UCSD-AML1 (cell line): ENCODE results near the gene MYBPC1.
"Not testable (repeated sequence)": the region's sequence is repeated elsewhere in the genome, so short reads cannot be mapped to it uniquely, and the experiment has no call there.

Experiments
- DNase-seq: peaks from one replicate; lab custom pipeline; 2025; ENCODE audit not compliant: unreplicated experiment; lab: John Stamatoyannopoulos, UW

Gene MYBPC1

GRCh38 chr12:101594700-101595099 lies at the start of gene MYBPC1:
Gene MYBPC1, plus strand, starts transcription at chr12:101594971. Its CDS starts 100 bp downstream, at chr12:101595071.
- no peak for DNase-seq

GRCh38 chr12:101551362-101552114 lies 43.2 kb upstream of the MYBPC1 start:
- DNase-seq: no peak

- DNase-seq: no peak
Measured at GRCh38 chr12:101552277-101552676, 42.5 kb upstream of the MYBPC1 start.

GRCh38 chr12:101557094-101557493 lies 37.7 kb upstream of the MYBPC1 start:
- DNase-seq: no peak

GRCh38 chr12:101558726-101559125 lies 36.0 kb upstream of the MYBPC1 start:
- not testable (repeated sequence) for DNase-seq

GRCh38 chr12:101563212-101563611 lies 31.6 kb upstream of the MYBPC1 start:
- DNase-seq: no peak

- no peak for DNase-seq
Measured at GRCh38 chr12:101564912-101565311, 29.9 kb upstream of the MYBPC1 start.

GRCh38 chr12:101566318-101566717 lies 28.5 kb upstream of the MYBPC1 start:
- no peak for DNase-seq

GRCh38 chr12:101567918-101568317 lies 26.9 kb upstream of the MYBPC1 start:
- no peak for DNase-seq

- no peak for DNase-seq
Measured at GRCh38 chr12:101570047-101570446, 24.7 kb upstream of the MYBPC1 start.

GRCh38 chr12:101571105-101571504 lies 23.7 kb upstream of the MYBPC1 start:
- DNase-seq: no peak

GRCh38 chr12:101573743-101574142 lies 21.0 kb upstream of the MYBPC1 start:
- DNase-seq: no peak

- no peak for DNase-seq
Measured at GRCh38 chr12:101578417-101578816, 16.4 kb upstream of the MYBPC1 start.

- no peak for DNase-seq
Measured at GRCh38 chr12:101581190-101581589, 13.6 kb upstream of the MYBPC1 start.

GRCh38 chr12:101582937-101583336 lies 11.8 kb upstream of the MYBPC1 start:
- DNase-seq: no peak

GRCh38 chr12:101590383-101590782 lies 4.4 kb upstream of the MYBPC1 start:
- DNase-seq: no peak

- DNase-seq: no peak
Measured at GRCh38 chr12:101591781-101592180, 3.0 kb upstream of the MYBPC1 start.

GRCh38 chr12:101592448-101592847 lies 2.3 kb upstream of the MYBPC1 start:
- DNase-seq: no peak

- DNase-seq: no peak
Measured at GRCh38 chr12:101592921-101593320, 1.9 kb upstream of the MYBPC1 start.

- no peak for DNase-seq
Measured at GRCh38 chr12:101596172-101596571, 1.4 kb downstream of the MYBPC1 start.

GRCh38 chr12:101597164-101597563 lies 2.4 kb downstream of the MYBPC1 start:
- DNase-seq: no peak

GRCh38 chr12:101598483-101598882 lies 3.7 kb downstream of the MYBPC1 start:
- DNase-seq: no peak

GRCh38 chr12:101599311-101599710 lies 4.5 kb downstream of the MYBPC1 start:
- no peak for DNase-seq
